Stomach (tissue), 9 donors: Measurements from ENCODE around the gene IGF2BP3. TPM values are rescaled to one million over a fixed set of nuclear protein-coding genes. Genes with fewer than 3 reads are reported as not detected.

ENCODE experiments used
- DNase-seq, 2 donors: peaks; one replicate each; pipeline versions ENCODE4 v3.0.0 to v3.0.0-alpha.2; 2013 to 2019
- H3K27ac ChIP-seq, 5 donors: fragments of 200-600 bp in 4 of 5; sonication (generic) in 4 of 5; one replicate each; pipeline ENCODE4 v1.5.1; 2013 to 2019; ENCODE audit warnings: mild to moderate bottlenecking in 1 of 5, moderate library complexity in 1 of 5
- H3K27me3 ChIP-seq, 3 donors: fragments of 200-600 bp; sonication (generic); one replicate each; pipeline ENCODE4 v1.5.1; 2017 to 2019; ENCODE audit warnings: mixed run types in 1 of 3
- H3K36me3 ChIP-seq, 4 donors: fragments of 200-600 bp; sonication (generic); 1 replicate in 3 of 4; 2 replicates in 1 of 4; pipeline ENCODE4 v1.5.1; 2016 to 2019
- H3K4me1 ChIP-seq, 4 donors: fragments of 200-600 bp; sonication (generic); one replicate each; pipeline ENCODE4 v1.5.1; 2016 to 2019
- H3K4me3 ChIP-seq, 4 donors: fragments of 200-600 bp; sonication (generic) in 3 of 4; one replicate each; pipeline ENCODE4 v1.5.1; 2016 to 2019; ENCODE audit warnings: mild to moderate bottlenecking in 1 of 4
- H3K9me3 ChIP-seq, 4 donors: fragments of 200-600 bp; sonication (generic); one replicate each; pipeline ENCODE4 v1.5.1; 2016 to 2019
- EP300 ChIP-seq: sonication (generic); formaldehyde crosslinking; IDR thresholded peaks from one replicate; pipeline ENCODE4 v1.6.1; 2017; ENCODE audit warnings: antibody characterized with exemption
- POLR2A ChIP-seq, 4 donors: fragments of 450-650 bp; IDR thresholded peaks; one replicate each; pipeline ENCODE4 v1.6.1; 2016; ENCODE audit warnings: antibody characterized with exemption in 4 of 4, control low read depth in 2 of 4, mild to moderate bottlenecking in 1 of 4, moderate library complexity in 1 of 4
- POLR2AphosphoS5 ChIP-seq, 3 donors: sonication (generic); formaldehyde crosslinking; IDR thresholded peaks; one replicate each; pipeline ENCODE4 v1.6.1; 2016; ENCODE audit warnings: antibody characterized with exemption in 3 of 3
- WGBS, 5 donors: extraction: QIAGEN DNeasy Blood & Tissue Kit in 3 of 5; methylation state at CpG; one replicate each; pipeline versions ENCODE4 v1.1.5 to v1.1.7; 2013 to 2018; 5-methylcytosine and 5-hydroxymethylcytosine counted together
- intact Hi-C: fragments of 100-400 bp; cut with DNase I; formaldehyde crosslinking; loops from one replicate; pipeline ENCODE4 v1.15.1; 2023; ENCODE audit warnings: low total_unique reads
- polyA plus RNA-seq, 3 donors: library from polyadenylated mRNA; stranded (reverse); fragments of 200-250 nt; gene quantifications; one replicate each; pipeline ENCODE4 v1.2.3, GENCODE V29; 2013
- total RNA-seq, 5 donors: library from RNA; depleted of rRNA; stranded (reverse); fragments of >200 nt; gene quantifications; one replicate each; pipeline versions ENCODE4 v1.1.0 to v1.2.3, GENCODE V29; 2014 to 2016
- TF ChIP-seq, protein P1 (sequence below), 7 experiments: fragments of 450-650 bp in 4 of 7; fragments of 200-600 bp in 3 of 7; sonication (generic) in 3 of 7; IDR thresholded peaks; one replicate each; pipeline ENCODE4 v1.5.1; 2016 to 2019; ENCODE audit warnings: antibody characterized with exemption in 7 of 7, control low read depth in 2 of 7, mild to moderate bottlenecking in 1 of 7
- donor health status: healthy with polysubstance abuse.
- donor health status: Bipolar disorder and iron deficiency.
- donor health status: healthy.

IGF2BP3 gene
- total and polyA plus RNA-seq, 8 donors = 0.43 to 61.9 (median 5.2) TPM; not detected in 4

DNA sequence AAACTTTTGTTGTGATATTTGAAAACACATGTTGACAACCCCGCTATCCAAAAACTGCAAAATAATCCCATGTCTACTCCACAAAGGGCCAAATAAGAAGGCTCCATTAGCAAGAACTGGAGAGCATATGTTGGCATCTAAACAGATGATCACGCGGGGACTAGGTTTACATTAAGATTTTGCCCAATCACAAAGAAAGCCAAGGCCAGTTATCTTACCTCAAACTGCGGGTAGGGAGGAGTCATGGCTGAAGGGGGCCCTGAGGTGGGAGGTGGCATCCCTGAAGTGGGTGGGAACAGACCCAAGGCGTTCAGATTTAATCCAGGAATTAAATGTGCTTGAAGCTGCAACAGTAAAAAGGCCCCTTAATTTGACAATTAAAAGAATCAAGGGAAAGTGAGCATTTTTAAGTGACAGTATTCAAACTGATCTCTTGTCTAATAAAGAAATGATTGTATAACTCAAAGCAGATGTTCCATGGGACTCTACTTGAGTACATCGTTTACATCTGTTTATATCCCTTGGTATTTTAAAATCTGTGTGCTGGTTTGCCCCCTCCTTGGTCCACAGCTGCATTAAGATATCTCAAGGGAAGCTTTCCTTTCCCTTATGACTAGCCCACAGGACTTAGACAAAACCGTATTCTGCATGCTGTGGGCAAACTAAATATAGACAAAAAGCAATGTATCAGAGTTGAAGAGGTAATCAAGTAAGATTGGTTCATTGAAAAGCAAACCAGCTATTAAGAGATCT lies 128.3 kb downstream of the IGF2BP3 start:
- Histone ChIP-seq H3K27me3 (peaks cover 0 to 36% (median 8%) of the 10 kb centered on the region in 3 donors), H3K36me3 (no peaks in the 10 kb centered on the region), H3K9me3 (peaks cover 0 to 8% (median 2%) of the 10 kb centered on the region in 4 donors), H3K27ac (no peak overlapping the region), H3K4me3 (no peak overlapping the region), H3K4me1 (peaks cover 0 to 9% (median 0%) of the 10 kb centered on the region in 4 donors)
- intact Hi-C loops = no loop called here
- TF ChIP-seq POLR2AphosphoS5 (IDR thresholded peaks at IDR 0.05) = no peak
- TF ChIP-seq POLR2A (IDR thresholded peaks at IDR 0.05) = no peak
- TF ChIP-seq EP300 = no peak
- TF ChIP-seq, protein P1, sequence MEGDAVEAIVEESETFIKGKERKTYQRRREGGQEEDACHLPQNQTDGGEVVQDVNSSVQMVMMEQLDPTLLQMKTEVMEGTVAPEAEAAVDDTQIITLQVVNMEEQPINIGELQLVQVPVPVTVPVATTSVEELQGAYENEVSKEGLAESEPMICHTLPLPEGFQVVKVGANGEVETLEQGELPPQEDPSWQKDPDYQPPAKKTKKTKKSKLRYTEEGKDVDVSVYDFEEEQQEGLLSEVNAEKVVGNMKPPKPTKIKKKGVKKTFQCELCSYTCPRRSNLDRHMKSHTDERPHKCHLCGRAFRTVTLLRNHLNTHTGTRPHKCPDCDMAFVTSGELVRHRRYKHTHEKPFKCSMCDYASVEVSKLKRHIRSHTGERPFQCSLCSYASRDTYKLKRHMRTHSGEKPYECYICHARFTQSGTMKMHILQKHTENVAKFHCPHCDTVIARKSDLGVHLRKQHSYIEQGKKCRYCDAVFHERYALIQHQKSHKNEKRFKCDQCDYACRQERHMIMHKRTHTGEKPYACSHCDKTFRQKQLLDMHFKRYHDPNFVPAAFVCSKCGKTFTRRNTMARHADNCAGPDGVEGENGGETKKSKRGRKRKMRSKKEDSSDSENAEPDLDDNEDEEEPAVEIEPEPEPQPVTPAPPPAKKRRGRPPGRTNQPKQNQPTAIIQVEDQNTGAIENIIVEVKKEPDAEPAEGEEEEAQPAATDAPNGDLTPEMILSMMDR (IDR thresholded peaks at IDR 0.05) = no peak
- DNase-seq = no peak
- WGBS, 5 donors = 64 to 77% (median 73%) methylated on average over 7 of the region's 7 CpGs

DNA sequence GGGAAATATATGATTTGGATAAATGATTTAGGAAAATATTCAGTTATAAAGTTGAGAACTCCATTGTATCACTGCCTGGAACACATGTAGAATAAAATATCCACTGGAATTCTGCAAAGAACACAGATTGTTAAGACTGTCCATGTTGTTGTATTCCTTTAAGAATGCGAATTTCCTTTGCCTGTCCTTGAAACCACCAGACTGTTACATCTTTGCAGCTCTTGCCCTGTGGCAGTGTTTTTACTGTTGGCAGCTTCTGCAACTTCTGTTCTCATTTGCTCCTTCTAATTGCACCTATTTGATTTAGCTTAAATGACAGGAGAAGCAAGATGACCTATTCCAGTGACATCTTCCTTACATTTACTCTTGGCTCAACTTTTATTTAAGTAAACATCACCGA lies 131.4 kb downstream of the IGF2BP3 start:
- intact Hi-C loops = no loop called here
- peaks cover 0 to 54% (median 14%) of the 10 kb centered on the region in 3 donors for H3K27me3 ChIP-seq
- H3K4me1 ChIP-seq = peaks cover 16 to 25% (median 19%) of the 10 kb centered on the region in 4 donors
- WGBS, 5 donors = 42 to 58% (median 48%) methylated on average over 2 of the region's 2 CpGs
- H3K9me3 ChIP-seq = peaks cover 0 to 8% (median 2%) of the 10 kb centered on the region in 4 donors
- TF ChIP-seq, protein P1 (IDR thresholded peaks at IDR 0.05) = no peak
- TF ChIP-seq POLR2A (IDR thresholded peaks at IDR 0.05) (no peak), EP300 (no peak), POLR2AphosphoS5 (IDR thresholded peaks at IDR 0.05) (no peak)
- no peak for DNase-seq
- H3K27ac ChIP-seq = no peak overlapping the region
- H3K36me3 ChIP-seq = no peaks in the 10 kb centered on the region
- H3K4me3 ChIP-seq = no peak overlapping the region

DNA sequence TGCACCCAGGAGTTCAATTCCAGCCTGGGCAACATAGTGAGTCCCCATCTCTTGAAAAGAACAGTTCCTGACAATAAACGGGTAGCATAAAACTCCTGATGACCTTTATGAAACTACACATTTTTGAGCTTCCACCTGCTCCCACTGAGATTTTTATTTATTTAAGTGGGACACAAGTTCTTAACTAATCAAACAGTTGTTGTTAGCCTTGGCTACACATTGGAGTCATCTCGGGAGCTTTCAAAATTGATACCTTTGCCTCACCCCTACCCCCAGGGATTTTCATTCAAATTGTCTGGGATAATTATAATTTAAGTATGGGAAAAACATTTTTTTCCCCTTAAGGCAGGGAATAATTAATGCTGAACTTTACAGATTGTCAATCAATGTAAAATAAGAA lies 131.9 kb downstream of the IGF2BP3 start:
- H3K9me3 ChIP-seq = peaks cover 0 to 8% (median 2%) of the 10 kb centered on the region in 4 donors
- intact Hi-C loops = no loop called here
- H3K4me3 ChIP-seq = no peak overlapping the region
- no peak for DNase-seq
- H3K36me3 ChIP-seq = no peaks in the 10 kb centered on the region
- no peak overlapping the region for H3K27ac ChIP-seq
- TF ChIP-seq POLR2A (IDR thresholded peaks at IDR 0.05) (no peak), POLR2AphosphoS5 (IDR thresholded peaks at IDR 0.05) (no peak), EP300 (no peak)
- TF ChIP-seq, protein P1 (IDR thresholded peaks at IDR 0.05) = no peak
- WGBS, 5 donors = 74 to 84% (median 77%) methylated on average over 2 of the region's 2 CpGs
- peaks cover 19 to 29% (median 24%) of the 10 kb centered on the region in 4 donors for H3K4me1 ChIP-seq
- H3K27me3 ChIP-seq = peaks cover 0 to 54% (median 14%) of the 10 kb centered on the region in 3 donors

DNA sequence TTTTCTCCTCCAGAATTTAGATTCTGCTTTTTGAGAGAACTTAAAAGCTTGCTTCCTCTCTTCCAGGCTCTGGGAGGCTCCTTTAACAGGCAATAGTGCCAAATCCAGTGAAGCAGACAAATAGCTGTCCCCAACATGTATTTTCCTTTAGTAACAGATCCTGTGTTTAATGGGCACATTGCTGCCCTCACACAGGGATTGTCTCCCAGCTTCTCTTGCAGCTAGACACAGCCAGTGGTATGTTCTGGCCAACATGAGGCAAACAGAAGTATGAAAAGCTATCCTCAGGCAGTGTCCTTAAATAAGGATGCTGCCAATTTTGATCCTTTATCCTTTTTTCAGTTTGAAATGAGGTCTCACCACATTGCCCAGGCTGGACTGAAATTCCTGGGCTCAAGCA lies 132.9 kb downstream of the IGF2BP3 start:
- intact Hi-C loops = no loop called here
- no peak for DNase-seq
- Histone ChIP-seq H3K27me3 (peaks cover 0 to 48% (median 14%) of the 10 kb centered on the region in 3 donors), H3K36me3 (no peaks in the 10 kb centered on the region), H3K4me3 (no peak overlapping the region), H3K9me3 (peaks cover 0 to 8% (median 2%) of the 10 kb centered on the region in 4 donors), H3K27ac (no peak overlapping the region), H3K4me1 (peaks cover 23 to 40% (median 31%) of the 10 kb centered on the region in 4 donors)
- TF ChIP-seq POLR2A (IDR thresholded peaks at IDR 0.05) (no peak), EP300 (no peak), POLR2AphosphoS5 (IDR thresholded peaks at IDR 0.05) (no peak)
- TF ChIP-seq, protein P1 (IDR thresholded peaks at IDR 0.05) = no peak
